H9 (cell line): ENCODE measurements around the gene ADARB2. TPM values are rescaled to one million over a fixed set of nuclear protein-coding genes. Genes with fewer than 3 reads are reported as not detected.

ENCODE experiments used
- DNase-seq: peaks from one replicate; pipeline ENCODE4 v3.0.0-alpha.2; 2017
- H2AFZ ChIP-seq: one replicate; pipeline ENCODE4 v1.6.1; 2013; ENCODE audit warnings: mild to moderate bottlenecking, low read length, control low read depth, moderate library complexity
- H2AK5ac ChIP-seq: 2 replicates; pipeline ENCODE4 v1.6.1; 2013; ENCODE audit warnings: low read length, control low read depth, mixed read lengths; ENCODE audit not compliant: insufficient read length
- H2BK120ac ChIP-seq: one replicate; pipeline ENCODE4 v1.6.1; 2013; ENCODE audit warnings: low read depth, mild to moderate bottlenecking, low read length, control low read depth, inconsistent platforms; ENCODE audit not compliant: poor library complexity, severe bottlenecking
- H2BK12ac ChIP-seq: 2 replicates; pipeline ENCODE4 v1.6.1; 2013; ENCODE audit warnings: low read length, control low read depth, mixed read lengths, low read depth; ENCODE audit not compliant: insufficient read length
- H2BK15ac ChIP-seq: 2 replicates; pipeline ENCODE4 v1.6.1; 2013; ENCODE audit warnings: low read depth, low read length, control low read depth
- H2BK20ac ChIP-seq: one replicate; pipeline ENCODE4 v1.6.1; 2013; ENCODE audit warnings: low read depth, mild to moderate bottlenecking, low read length, control low read depth, inconsistent platforms; ENCODE audit not compliant: poor library complexity, severe bottlenecking
- H2BK5ac ChIP-seq: 2 replicates; pipeline ENCODE4 v1.6.1; 2013; ENCODE audit warnings: low read length, control low read depth, mixed read lengths; ENCODE audit not compliant: insufficient read length
- H3K14ac ChIP-seq: 2 replicates; pipeline ENCODE4 v1.6.1; 2013; ENCODE audit warnings: low read length, control low read depth; ENCODE audit not compliant: insufficient read depth
- H3K18ac ChIP-seq: 2 replicates; pipeline ENCODE4 v1.6.1; 2013; ENCODE audit warnings: low read depth, mild to moderate bottlenecking, mixed read lengths, low read length, control low read depth; ENCODE audit not compliant: insufficient read length
- H3K23ac ChIP-seq: 2 replicates; pipeline ENCODE4 v1.6.1; 2013; ENCODE audit warnings: low read length, control low read depth, mixed read lengths, low read depth; ENCODE audit not compliant: insufficient read length
- H3K23me2 ChIP-seq: 2 replicates; pipeline ENCODE4 v1.6.1; 2013; ENCODE audit warnings: low read depth, mild to moderate bottlenecking, mixed read lengths, low read length, control low read depth; ENCODE audit not compliant: insufficient read length, poor library complexity, severe bottlenecking
- H3K27ac ChIP-seq: 2 replicates; pipeline ENCODE4 v1.5.1; 2013; ENCODE audit warnings: low read length, control low read depth, mixed read lengths, low read depth; ENCODE audit not compliant: insufficient read length
- H3K27me3 ChIP-seq: 2 replicates; pipeline ENCODE4 v1.6.1; 2013; ENCODE audit warnings: low read length, control low read depth, inconsistent platforms; ENCODE audit not compliant: insufficient read depth
- H3K4ac ChIP-seq: 2 replicates; pipeline ENCODE4 v1.6.1; 2013; ENCODE audit warnings: low read depth, mild to moderate bottlenecking, control low read depth, inconsistent platforms, low read length, moderate library complexity
- H3K4me1 ChIP-seq: 2 replicates; pipeline ENCODE4 v1.6.1; 2013; ENCODE audit warnings: low read length, control low read depth, inconsistent platforms; ENCODE audit not compliant: insufficient read depth
- H3K4me2 ChIP-seq: 2 replicates; pipeline ENCODE4 v1.6.1; 2013; ENCODE audit warnings: low read length, control low read depth, mixed read lengths; ENCODE audit not compliant: insufficient read length, insufficient read depth
- H3K56ac ChIP-seq: 2 replicates; pipeline ENCODE4 v1.6.1; 2013; ENCODE audit warnings: low read depth, mild to moderate bottlenecking, mixed read lengths, low read length, control low read depth; ENCODE audit not compliant: insufficient read length
- H3K79me1 ChIP-seq: 2 replicates; pipeline ENCODE4 v1.6.1; 2013; ENCODE audit warnings: low read depth, mild to moderate bottlenecking, moderate library complexity, low read length, control low read depth, inconsistent platforms; ENCODE audit not compliant: insufficient read depth, poor library complexity, severe bottlenecking
- H3K79me2 ChIP-seq: 2 replicates; pipeline ENCODE4 v1.6.1; 2013; ENCODE audit warnings: low read length, control low read depth, inconsistent platforms; ENCODE audit not compliant: insufficient read depth
- H3K9ac ChIP-seq: 2 replicates; pipeline ENCODE4 v1.6.1; 2013; ENCODE audit warnings: low read length, control low read depth, mixed read lengths; ENCODE audit not compliant: insufficient read length; ENCODE audit errors: extremely low read depth
- H3K9me3 ChIP-seq: one replicate; pipeline ENCODE4 v1.6.1; 2013; ENCODE audit warnings: low read depth, low read length, inconsistent platforms; ENCODE audit not compliant: control insufficient read depth
- H3T11ph ChIP-seq: one replicate; pipeline ENCODE4 v1.6.1; 2013; ENCODE audit warnings: mild to moderate bottlenecking, low read length, control low read depth, inconsistent platforms
- H4K20me1 ChIP-seq: one replicate; pipeline ENCODE4 v1.6.1; 2013; ENCODE audit not compliant: control insufficient read depth, insufficient read length, insufficient read depth
- H4K5ac ChIP-seq: 2 replicates; pipeline ENCODE4 v1.6.1; 2013; ENCODE audit warnings: low read depth, mild to moderate bottlenecking, mixed read lengths, low read length, control low read depth; ENCODE audit not compliant: insufficient read length
- H4K8ac ChIP-seq: replicated peaks from 2 replicates; pipeline ENCODE4 v1.6.1; 2013; ENCODE audit warnings: low read length, control low read depth, mixed read lengths, low read depth; ENCODE audit not compliant: insufficient read length
- H4K91ac ChIP-seq: 2 replicates; pipeline ENCODE4 v1.6.1; 2013; ENCODE audit warnings: low read depth, mild to moderate bottlenecking, moderate library complexity, mixed read lengths, low read length, control low read depth; ENCODE audit not compliant: insufficient read length
- H3K27ac Mint-ChIP-seq, 3 experiments: 2 replicates in 2 of 3; 3 replicates in 1 of 3; pipeline ENCODE4 v1.8.0; 2020 to 2021; ENCODE audit warnings: mixed read lengths in 3 of 3, mild to moderate bottlenecking in 1 of 3, moderate library complexity in 1 of 3
- H3K27me3 Mint-ChIP-seq: 2 replicates; pipeline ENCODE4 v1.8.0; 2021; ENCODE audit warnings: low read depth, mild to moderate bottlenecking, moderate library complexity, mixed read lengths
- H3K36me3 Mint-ChIP-seq, 3 experiments: 2 replicates in 2 of 3; 3 replicates in 1 of 3; pipeline ENCODE4 v1.8.0; 2020 to 2021; ENCODE audit warnings: low read depth in 3 of 3, mixed read lengths in 3 of 3; ENCODE audit not compliant: insufficient read depth in 1 of 3
- H3K4me1 Mint-ChIP-seq, 2 experiments: 2 replicates each; pipeline ENCODE4 v1.8.0; 2020; ENCODE audit warnings: mixed read lengths in 2 of 2
- H3K4me3 Mint-ChIP-seq, 2 experiments: 2 replicates in 1 of 2; 3 replicates in 1 of 2; pipeline ENCODE4 v1.8.0; 2020 to 2021; ENCODE audit warnings: mild to moderate bottlenecking in 2 of 2, mixed read lengths in 2 of 2, moderate library complexity in 1 of 2
- H3K9me3 Mint-ChIP-seq, 2 experiments: 2 replicates in 1 of 2; 3 replicates in 1 of 2; pipeline ENCODE4 v1.8.0; 2020; ENCODE audit warnings: mild to moderate bottlenecking in 2 of 2, mixed read lengths in 2 of 2, moderate library complexity in 1 of 2
- WGBS: extraction: QIAGEN DNeasy Blood & Tissue Kit; methylation state at CpG from one replicate; pipeline ENCODE4 v1.1.7; 2013; ENCODE audit warnings: missing lambda C conversion rate, low lambda C conversion rate, mixed read lengths; ENCODE audit not compliant: insufficient read length; ENCODE audit errors: extremely low coverage; 5-methylcytosine and 5-hydroxymethylcytosine counted together
- total RNA-seq: library from RNA; stranded (reverse); gene quantifications from 2 replicates; pipeline ENCODE4 v1.2.1, GENCODE V29; 2021
- TF ChIP-seq, protein P1 (sequence below): fragments of 200-600 bp; sonication (generic); conservative IDR thresholded peaks from 3 replicates; pipeline ENCODE4 v1.8.0; 2021; ENCODE audit warnings: antibody characterized with exemption, mild to moderate bottlenecking

The ADARB2 gene
- total RNA-seq, 1 experiment from 2014 or later, result 0.87 TPM

DNA sequence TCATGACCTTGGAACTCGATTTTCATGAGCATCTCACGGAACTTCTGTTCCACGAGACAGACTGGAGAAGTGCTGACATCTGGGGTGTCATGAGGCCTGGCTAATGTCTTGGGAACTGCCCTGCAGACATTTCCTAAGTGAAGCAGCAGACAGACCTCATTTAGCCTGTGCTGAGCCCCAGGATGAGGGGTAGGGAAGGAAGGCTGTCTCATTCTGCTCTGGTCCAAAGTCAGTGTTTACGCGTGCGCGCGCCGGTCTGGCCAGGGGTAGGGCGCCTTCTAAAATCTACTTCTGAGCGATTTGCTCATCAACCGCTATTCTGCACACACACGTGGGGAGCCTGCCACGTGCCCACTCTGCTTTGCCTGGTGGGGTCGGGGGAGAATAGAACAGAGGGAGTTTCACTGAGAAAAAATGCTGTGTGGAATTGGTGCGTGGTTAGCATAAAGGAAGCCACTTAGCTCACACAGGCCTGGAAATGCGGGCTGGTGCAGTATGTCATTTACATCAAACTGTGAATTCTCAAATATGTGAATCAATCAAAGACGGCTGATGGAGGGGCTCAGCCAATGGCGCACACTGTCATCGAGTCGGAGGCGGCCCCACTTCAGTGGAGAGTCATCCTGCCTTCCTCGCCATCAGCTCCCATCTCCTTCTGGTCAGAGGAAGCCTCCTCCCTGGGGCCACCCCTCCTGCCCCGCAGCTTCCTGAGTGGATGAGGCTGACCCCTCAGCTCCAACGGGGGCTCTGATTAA, 335.1 kb downstream of the ADARB2 start:
- H3K23ac ChIP-seq, result no peak overlapping the region
- DNase-seq, result peak; percentile 12
- H3K56ac ChIP-seq, result no peak overlapping the region
- peaks cover 2% of the 10 kb centered on the region; the same call in 1 of the 2 replicates for H3K27me3 Mint-ChIP-seq
- H2AK5ac ChIP-seq, result no peak overlapping the region
- no peak overlapping the region for H3T11ph ChIP-seq
- TF ChIP-seq, protein P1, sequence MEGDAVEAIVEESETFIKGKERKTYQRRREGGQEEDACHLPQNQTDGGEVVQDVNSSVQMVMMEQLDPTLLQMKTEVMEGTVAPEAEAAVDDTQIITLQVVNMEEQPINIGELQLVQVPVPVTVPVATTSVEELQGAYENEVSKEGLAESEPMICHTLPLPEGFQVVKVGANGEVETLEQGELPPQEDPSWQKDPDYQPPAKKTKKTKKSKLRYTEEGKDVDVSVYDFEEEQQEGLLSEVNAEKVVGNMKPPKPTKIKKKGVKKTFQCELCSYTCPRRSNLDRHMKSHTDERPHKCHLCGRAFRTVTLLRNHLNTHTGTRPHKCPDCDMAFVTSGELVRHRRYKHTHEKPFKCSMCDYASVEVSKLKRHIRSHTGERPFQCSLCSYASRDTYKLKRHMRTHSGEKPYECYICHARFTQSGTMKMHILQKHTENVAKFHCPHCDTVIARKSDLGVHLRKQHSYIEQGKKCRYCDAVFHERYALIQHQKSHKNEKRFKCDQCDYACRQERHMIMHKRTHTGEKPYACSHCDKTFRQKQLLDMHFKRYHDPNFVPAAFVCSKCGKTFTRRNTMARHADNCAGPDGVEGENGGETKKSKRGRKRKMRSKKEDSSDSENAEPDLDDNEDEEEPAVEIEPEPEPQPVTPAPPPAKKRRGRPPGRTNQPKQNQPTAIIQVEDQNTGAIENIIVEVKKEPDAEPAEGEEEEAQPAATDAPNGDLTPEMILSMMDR, result no peak
- WGBS, result no CpG with 5 or more reads among the region's 25 CpGs
- peaks cover 13 to 27% of the 10 kb centered on the region in 2 experiments for H3K4me1 Mint-ChIP-seq
- no peaks in the 10 kb centered on the region for H3K4me1 ChIP-seq
- H4K5ac ChIP-seq, result no peak overlapping the region
- H2BK5ac ChIP-seq, result no peak overlapping the region
- H4K20me1 ChIP-seq, result no peaks in the 10 kb centered on the region
- no peak overlapping the region for H2BK15ac ChIP-seq
- H3K27ac Mint-ChIP-seq, result peak overlapping the region in 1 of 3 experiments; percentile 57; a peak in 1 of 7 replicates
- H2BK12ac ChIP-seq, result no peak overlapping the region
- H3K4me3 Mint-ChIP-seq, result no peak overlapping the region
- no peak overlapping the region for H3K27ac ChIP-seq
- H3K9me3 Mint-ChIP-seq, result no peaks in the 10 kb centered on the region
- H3K79me2 ChIP-seq, result no peaks in the 10 kb centered on the region
- no peak overlapping the region for H3K9ac ChIP-seq
- H3K36me3 Mint-ChIP-seq, result no peaks in the 10 kb centered on the region; a peak in 1 of 7 replicates
- no peak overlapping the region; the same call in 1 of the 2 replicates for H3K14ac ChIP-seq
- no peaks in the 10 kb centered on the region for H3K79me1 ChIP-seq
- H3K9me3 ChIP-seq, result no peaks in the 10 kb centered on the region
- no peak overlapping the region for H2BK20ac ChIP-seq
- no peak overlapping the region for H3K18ac ChIP-seq
- no peak overlapping the region for H3K4me2 ChIP-seq
- H4K91ac ChIP-seq, result no peak overlapping the region
- no peak overlapping the region for H3K4ac ChIP-seq
- H2BK120ac ChIP-seq, result no peak overlapping the region
- H3K27me3 ChIP-seq, result no peaks in the 10 kb centered on the region
- H3K23me2 ChIP-seq, result no peaks in the 10 kb centered on the region
- H2AFZ ChIP-seq, result no peak overlapping the region
- H4K8ac ChIP-seq, result no peak overlapping the region
